ENCODE data around the gene RNF26. TPM values are rescaled to one million over a fixed set of nuclear protein-coding genes. Genes with fewer than 3 reads are reported as not detected.

Gene RNF26
- total and polyA plus RNA-seq, 2 donors (not counting 3 experiments of a cell fraction or from before 2014, with no cell fraction given), result 40.1 to 43.8 TPM

- H2AFZ ChIP-seq (ENCODE audit: low read depth, low read length), result no peak overlapping the region
- H3K4me3 ChIP-seq (replicated peaks in 1 of 3; ENCODE audit: insufficient read depth in 1 of 3, low read depth in 1 of 3, low read length in 3 of 3), result peak overlapping the region in 1 of 3 experiments; percentile 33
- peaks cover 12 to 20% of the 10 kb centered on the region in 2 experiments for H3K27me3 ChIP-seq (ENCODE audit: control insufficient read depth in 2 of 2, insufficient read depth in 2 of 2, low read length in 2 of 2)
- H3K27ac ChIP-seq (ENCODE audit: insufficient read depth, low read depth, low read length), result no peak overlapping the region
- ChIA-PET POLR2A (no interaction called here), CTCF (interaction anchor here (1.2 to 2.8 kb wide), 4 partner anchors 8 to 25 kb away, joined by 6 to 21 read pairs (median 12); no protein-coding TSS in a partner anchor)
- FAIRE-seq (no peak), DNase-seq (ENCODE audit: low read depth, low spot score) (no peak)
- dilution Hi-C loops (cut with MboI; ENCODE audit: extremely low pct_ligation_motif_present, low sequenced_read_pairs) (no loop called here), intact Hi-C loops (cut with micrococcal nuclease) (no loop called here)
- no peaks in the 10 kb centered on the region for H3K9me3 ChIP-seq (replicated peaks; ENCODE audit: control insufficient read depth, insufficient read depth, low read length)
- no peak overlapping the region for H3K9ac ChIP-seq (replicated peaks; ENCODE audit: extremely low read depth, insufficient read depth, low read length)
- BruUV-seq (replicated peaks), result no TSS peak
- TF ChIP-seq EZH2 (IDR thresholded peaks at IDR 0.05; ENCODE audit: borderline replicate concordance, low read depth, low read length, severe bottlenecking) (no peak), POLR2A (IDR thresholded peaks at IDR 0.05; ENCODE audit: low read depth, low read length) (no peak), FOS (IDR thresholded peaks at IDR 0.05; ENCODE audit: borderline replicate concordance, insufficient read depth, low read length) (no peak), MYC (IDR thresholded peaks at IDR 0.05; ENCODE audit: low read depth, low read length) (no peak), CTCF (IDR thresholded peaks at IDR 0.05; ENCODE audit: extremely low read depth in 1 of 2, insufficient read depth in 1 of 2, low read depth in 1 of 2, low read length in 2 of 2) (no peak), GATA2 (IDR thresholded peaks at IDR 0.05; ENCODE audit: insufficient read depth, insufficient read length, low read depth, low read length) (no peak)
- H3K4me2 ChIP-seq (ENCODE audit: insufficient read depth, low read length), result no peak overlapping the region
- no peaks in the 10 kb centered on the region for H3K36me3 ChIP-seq (ENCODE audit: control insufficient read depth in 2 of 2, extremely low read depth in 1 of 2, insufficient read depth in 2 of 2, low read length in 2 of 2)
- H3K79me2 ChIP-seq (ENCODE audit: control insufficient read depth, insufficient read depth, low read length), result no peaks in the 10 kb centered on the region
- H3K9me1 ChIP-seq (replicated peaks; ENCODE audit: control insufficient read depth, extremely low read depth, insufficient read depth, low read length), result no peaks in the 10 kb centered on the region
- no peaks in the 10 kb centered on the region for H4K20me1 ChIP-seq (replicated peaks; ENCODE audit: control insufficient read depth, extremely low read depth, insufficient read depth, low read length)
- H3K4me1 ChIP-seq (ENCODE audit: control insufficient read depth, extremely low read depth, insufficient read depth, low read length), result no peaks in the 10 kb centered on the region
Measured at GRCh38 chr11:119363081-119363850, 28.9 kb downstream of the RNF26 start.
